ENCODE results near the gene SEMA5A. TPM values are rescaled to one million over a fixed set of nuclear protein-coding genes. Genes with fewer than 3 reads are reported as not detected.

SEMA5A gene
- total RNA-seq, 1 donor from 2014 or later = 38.9 TPM

DNA sequence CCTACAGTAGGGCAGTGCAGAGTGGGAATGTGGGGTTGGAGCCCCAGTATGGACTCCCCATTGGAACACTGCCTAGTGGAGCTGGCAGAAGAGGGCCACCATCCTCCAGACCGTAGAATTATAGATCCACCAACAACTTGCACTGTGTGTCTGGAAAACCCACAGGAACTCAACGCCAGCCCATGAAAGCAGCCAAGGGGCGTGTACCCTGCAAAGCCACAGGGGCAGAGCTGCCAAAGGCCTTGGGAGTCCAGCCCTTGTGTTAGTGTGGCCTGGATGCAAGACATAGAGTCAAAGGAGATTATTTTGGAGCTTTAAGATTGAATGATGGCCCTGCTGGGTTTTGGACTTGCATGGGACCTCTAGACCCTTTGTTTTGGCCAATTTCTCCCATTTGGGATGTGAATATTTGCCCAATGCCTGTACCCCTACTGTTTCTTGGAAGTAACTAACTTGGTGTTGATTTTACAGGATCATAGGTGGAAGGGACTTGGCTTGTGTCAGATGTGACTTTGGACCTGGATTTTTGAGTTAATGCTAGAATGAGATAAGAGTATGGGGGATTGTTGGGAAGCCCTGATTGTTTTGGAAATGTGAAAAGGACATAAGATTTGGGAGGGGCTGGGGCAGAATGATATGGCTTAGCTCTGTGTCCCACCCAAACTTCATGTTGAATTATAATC is 266.8 kb downstream of the SEMA5A start:
- Histone ChIP-seq H3K4me3 (no peak overlapping the region), H3K4me1 (no peaks in the 10 kb centered on the region), H3K36me3 (no peaks in the 10 kb centered on the region), H3K27me3 (no peaks in the 10 kb centered on the region), H3K9me3 (no peaks in the 10 kb centered on the region), H3K27ac (no peak overlapping the region)
- no peak for DNase-seq
- intact Hi-C loops (cut with DNase I) = no loop called here
- TF ChIP-seq, protein P1, sequence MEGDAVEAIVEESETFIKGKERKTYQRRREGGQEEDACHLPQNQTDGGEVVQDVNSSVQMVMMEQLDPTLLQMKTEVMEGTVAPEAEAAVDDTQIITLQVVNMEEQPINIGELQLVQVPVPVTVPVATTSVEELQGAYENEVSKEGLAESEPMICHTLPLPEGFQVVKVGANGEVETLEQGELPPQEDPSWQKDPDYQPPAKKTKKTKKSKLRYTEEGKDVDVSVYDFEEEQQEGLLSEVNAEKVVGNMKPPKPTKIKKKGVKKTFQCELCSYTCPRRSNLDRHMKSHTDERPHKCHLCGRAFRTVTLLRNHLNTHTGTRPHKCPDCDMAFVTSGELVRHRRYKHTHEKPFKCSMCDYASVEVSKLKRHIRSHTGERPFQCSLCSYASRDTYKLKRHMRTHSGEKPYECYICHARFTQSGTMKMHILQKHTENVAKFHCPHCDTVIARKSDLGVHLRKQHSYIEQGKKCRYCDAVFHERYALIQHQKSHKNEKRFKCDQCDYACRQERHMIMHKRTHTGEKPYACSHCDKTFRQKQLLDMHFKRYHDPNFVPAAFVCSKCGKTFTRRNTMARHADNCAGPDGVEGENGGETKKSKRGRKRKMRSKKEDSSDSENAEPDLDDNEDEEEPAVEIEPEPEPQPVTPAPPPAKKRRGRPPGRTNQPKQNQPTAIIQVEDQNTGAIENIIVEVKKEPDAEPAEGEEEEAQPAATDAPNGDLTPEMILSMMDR (IDR thresholded peaks at IDR 0.05) = no peak
- ATAC-seq = no peak

DNA sequence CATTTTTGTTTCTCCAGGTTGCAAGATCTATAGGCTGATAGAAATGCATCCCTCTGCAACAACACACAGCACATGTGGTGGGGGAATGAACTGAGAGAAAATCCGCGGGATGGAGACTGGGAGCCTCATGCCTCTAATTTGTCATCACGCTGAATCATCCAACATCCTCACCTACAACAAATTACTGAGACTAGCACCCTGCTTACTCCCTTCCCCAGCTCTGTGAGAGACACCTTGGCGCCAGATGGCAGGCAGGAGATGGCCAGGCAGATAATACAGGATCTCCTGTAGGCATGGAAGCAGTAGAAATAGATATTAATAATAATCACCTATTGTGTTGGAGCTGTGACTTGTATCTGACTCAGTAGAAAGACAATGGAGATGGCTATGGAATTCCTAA is 276.9 kb downstream of the SEMA5A start:
- no peak for ATAC-seq
- intact Hi-C loops (cut with DNase I) = no loop called here
- no peak for DNase-seq
- Histone ChIP-seq H3K27me3 (no peaks in the 10 kb centered on the region), H3K27ac (no peak overlapping the region), H3K4me1 (no peaks in the 10 kb centered on the region), H3K36me3 (no peaks in the 10 kb centered on the region), H3K9me3 (no peaks in the 10 kb centered on the region), H3K4me3 (no peak overlapping the region)
- TF ChIP-seq, protein P1 (IDR thresholded peaks at IDR 0.05) = no peak

DNA sequence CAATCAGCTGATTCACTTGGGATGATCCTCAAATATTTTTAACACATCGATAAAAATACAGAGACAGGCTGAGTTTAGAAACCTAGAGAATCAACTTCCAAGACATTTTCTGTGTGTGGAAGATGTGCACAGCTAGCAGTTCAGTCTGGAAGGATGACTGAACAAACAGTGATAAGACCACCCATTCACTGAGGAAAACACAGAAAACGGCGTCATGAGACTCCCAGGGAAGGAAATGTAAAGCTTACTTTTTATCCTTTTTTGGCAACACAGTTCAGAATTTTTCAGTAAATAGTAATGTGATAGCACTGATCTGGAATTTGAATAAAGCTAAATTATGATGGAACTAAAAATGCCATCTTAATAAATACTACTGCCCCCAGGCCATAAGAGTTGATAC is 277.6 kb downstream of the SEMA5A start:
- Histone ChIP-seq H3K4me3 (no peak overlapping the region), H3K27ac (no peak overlapping the region), H3K9me3 (no peaks in the 10 kb centered on the region), H3K4me1 (no peaks in the 10 kb centered on the region), H3K36me3 (no peaks in the 10 kb centered on the region), H3K27me3 (no peaks in the 10 kb centered on the region)
- TF ChIP-seq, protein P1 (IDR thresholded peaks at IDR 0.05) = no peak
- ATAC-seq (no peak), DNase-seq (no peak)
- intact Hi-C loops (cut with DNase I) = no loop called here

DNA sequence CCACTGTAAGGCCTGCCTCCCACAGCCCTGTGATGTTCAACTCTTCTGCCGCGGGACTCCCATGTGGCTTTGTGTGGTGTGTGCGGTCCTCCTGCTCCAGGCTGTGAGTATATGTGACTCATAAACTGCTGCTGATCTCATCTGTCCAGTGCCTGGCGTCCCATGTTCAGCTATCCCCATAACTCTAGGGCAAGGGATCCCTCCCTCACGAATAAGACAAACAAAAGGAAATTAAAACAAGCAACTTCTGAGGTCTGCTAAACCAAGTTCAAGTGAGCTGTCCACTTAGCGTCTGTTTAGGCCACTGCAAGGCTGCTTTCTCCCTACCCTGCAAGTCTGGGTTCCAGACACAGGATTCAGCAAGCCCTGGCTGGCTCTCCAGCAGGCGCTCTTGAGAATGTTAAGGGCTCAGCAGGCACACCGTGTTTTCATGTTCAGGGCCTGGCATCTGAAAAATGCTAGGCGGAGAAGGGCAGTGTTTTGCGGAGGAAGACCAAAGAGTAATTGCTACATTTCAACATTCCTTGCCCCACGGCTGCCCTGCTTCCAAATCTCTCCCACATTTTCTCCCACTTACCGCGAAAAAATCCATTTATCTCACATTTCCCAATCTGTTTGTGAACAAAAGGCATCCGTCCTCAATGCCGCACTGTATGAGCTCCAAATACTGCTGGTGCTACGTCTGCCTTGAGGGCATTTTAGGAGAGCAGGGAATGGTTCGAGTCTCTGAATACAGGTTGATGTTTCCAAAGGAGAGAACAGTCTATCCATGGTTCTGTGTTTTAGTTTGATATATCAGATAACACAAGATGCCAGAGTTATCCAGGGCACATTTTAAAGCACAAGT is 280.2 kb downstream of the SEMA5A start:
- DNase-seq (peak; percentile 79), ATAC-seq (peak; percentile 97)
- Histone ChIP-seq H3K27me3 (no peaks in the 10 kb centered on the region), H3K9me3 (no peaks in the 10 kb centered on the region), H3K4me3 (no peak overlapping the region), H3K27ac (peak overlapping the region; percentile 65), H3K36me3 (no peaks in the 10 kb centered on the region), H3K4me1 (no peaks in the 10 kb centered on the region)
- intact Hi-C loops (cut with DNase I) = no loop called here
- TF ChIP-seq, protein P1 (IDR thresholded peaks at IDR 0.05) = no peak

DNA sequence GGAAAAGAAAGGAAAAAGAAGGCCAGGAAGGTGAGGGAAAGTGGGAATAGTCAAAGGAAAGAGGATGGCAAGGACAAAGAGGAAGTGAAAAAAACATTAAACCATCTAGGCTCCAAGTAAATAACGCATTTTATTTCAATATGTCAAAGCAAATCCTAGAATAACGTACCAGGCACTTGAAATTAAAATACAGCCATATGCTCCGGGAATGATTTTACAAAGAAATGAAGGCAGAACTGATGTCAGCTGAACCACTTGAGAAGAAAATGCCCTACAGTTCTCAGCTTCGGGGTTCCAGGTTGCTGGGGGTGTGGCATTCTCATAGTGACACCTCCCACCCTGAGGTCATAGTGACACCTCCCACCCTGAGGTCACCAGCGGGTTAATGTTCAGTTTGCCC is 281.6 kb downstream of the SEMA5A start:
- no peak for ATAC-seq
- H3K4me1 ChIP-seq = no peaks in the 10 kb centered on the region
- no peak for DNase-seq
- H3K36me3 ChIP-seq = no peaks in the 10 kb centered on the region
- TF ChIP-seq, protein P1 (IDR thresholded peaks at IDR 0.05) = no peak
- intact Hi-C loops (cut with DNase I) = no loop called here
- H3K27me3 ChIP-seq = no peaks in the 10 kb centered on the region
- peak overlapping the region; percentile 65 for H3K27ac ChIP-seq
- H3K9me3 ChIP-seq = no peaks in the 10 kb centered on the region
- no peak overlapping the region for H3K4me3 ChIP-seq
